HEK293 (cell line): ENCODE measurements around the gene CTNNA2.

Experiments used
- CTCF ChIA-PET: fragments of 350-600 bp; formaldehyde crosslinking; extraction: SDS; loops from one replicate; lab custom pipeline; 2021; ENCODE audit warnings: antibody characterized with exemption; lab: Yijun Ruan, JAX
- POLR2A ChIA-PET: fragments of 300-600 bp; formaldehyde crosslinking; extraction: SDS; loops from one replicate; lab custom pipeline; 2020; ENCODE audit warnings: antibody characterized with exemption, inconsistent platforms; lab: Yijun Ruan, JAX
- H3K27ac ChIP-seq: fragments of 200-500 bp; sonication (Bioruptor generic); 2 replicates; pipeline ENCODE4 v1.5.1; 2014; ENCODE audit warnings: low read depth, low read length, control low read depth, inconsistent platforms; ENCODE audit errors: extremely low read depth
- H3K36me3 ChIP-seq, 2 experiments: fragments of 200-500 bp in 1 of 2; sonication (Bioruptor generic) in 1 of 2; 1 replicate in 1 of 2; 2 replicates in 1 of 2; pipeline ENCODE4 v1.5.1; 2014 to 2017; ENCODE audit warnings: inconsistent platforms in 2 of 2, low read length in 2 of 2; ENCODE audit not compliant: control insufficient read depth in 2 of 2, insufficient read depth in 1 of 2
- H3K4me1 ChIP-seq: fragments of 200-500 bp; sonication (Bioruptor generic); 2 replicates; pipeline ENCODE4 v1.5.1; 2014; ENCODE audit warnings: mild to moderate bottlenecking, low read length, inconsistent platforms; ENCODE audit not compliant: control insufficient read depth, insufficient read depth
- H3K4me3 ChIP-seq: 2 replicates; pipeline ENCODE4 v1.5.1; 2011; ENCODE audit warnings: low read depth, mild to moderate bottlenecking, control low read depth, low read length, moderate library complexity
- H3K9me3 ChIP-seq: fragments of 200-500 bp; sonication (Bioruptor generic); 2 replicates; pipeline ENCODE4 v1.5.1; 2014; ENCODE audit warnings: low read depth, low read length, inconsistent platforms; ENCODE audit not compliant: control insufficient read depth, insufficient read depth
- IKZF3 ChIP-seq: fragments of 450-650 bp; IDR thresholded peaks from 2 replicates; pipeline ENCODE4 v1.5.0; 2018; ENCODE audit warnings: missing biosample characterization, mild to moderate bottlenecking, missing genetic modification characterization, moderate library complexity
- KLF16 ChIP-seq: fragments of 450-650 bp; formaldehyde crosslinking; IDR thresholded peaks from 2 replicates; pipeline ENCODE4 v1.5.1; 2017; ENCODE audit warnings: missing biosample characterization, missing genetic modification characterization
- KLF9 ChIP-seq: fragments of 450-650 bp; formaldehyde crosslinking; IDR thresholded peaks from 2 replicates; pipeline ENCODE4 v1.5.1; 2016; ENCODE audit warnings: missing biosample characterization, missing genetic modification characterization, low read depth
- PRDM2 ChIP-seq: fragments of 450-650 bp; formaldehyde crosslinking; IDR thresholded peaks from 2 replicates; pipeline ENCODE4 v1.5.1; 2016; ENCODE audit warnings: missing biosample characterization, missing genetic modification characterization, borderline replicate concordance
- ZBTB48 ChIP-seq: fragments of 450-650 bp; formaldehyde crosslinking; IDR thresholded peaks from 2 replicates; pipeline ENCODE4 v1.5.1; 2016; ENCODE audit warnings: missing biosample characterization, missing genetic modification characterization
- ZNF132 ChIP-seq: fragments of 450-650 bp; formaldehyde crosslinking; IDR thresholded peaks from 2 replicates; pipeline ENCODE4 v1.5.1; 2017; ENCODE audit warnings: missing biosample characterization, missing genetic modification characterization, borderline replicate concordance
- ZNF292 ChIP-seq: fragments of 450-650 bp; formaldehyde crosslinking; IDR thresholded peaks from 2 replicates; pipeline ENCODE4 v1.5.1; 2016; ENCODE audit warnings: low read depth, missing biosample characterization, missing genetic modification characterization, borderline replicate concordance
- ZNF366 ChIP-seq: fragments of 450-650 bp; formaldehyde crosslinking; conservative IDR thresholded peaks from 2 replicates; pipeline ENCODE4 v1.5.1; 2016; ENCODE audit warnings: missing biosample characterization, missing genetic modification characterization
- ZNF658 ChIP-seq: fragments of 450-650 bp; formaldehyde crosslinking; IDR thresholded peaks from 2 replicates; pipeline ENCODE4; 2016; ENCODE audit warnings: missing biosample characterization, missing genetic modification characterization
- ZXDB ChIP-seq: fragments of 450-650 bp; formaldehyde crosslinking; IDR thresholded peaks from 2 replicates; pipeline ENCODE4 v1.5.1; 2016; ENCODE audit warnings: missing biosample characterization, missing genetic modification characterization

The CTNNA2 gene

DNA sequence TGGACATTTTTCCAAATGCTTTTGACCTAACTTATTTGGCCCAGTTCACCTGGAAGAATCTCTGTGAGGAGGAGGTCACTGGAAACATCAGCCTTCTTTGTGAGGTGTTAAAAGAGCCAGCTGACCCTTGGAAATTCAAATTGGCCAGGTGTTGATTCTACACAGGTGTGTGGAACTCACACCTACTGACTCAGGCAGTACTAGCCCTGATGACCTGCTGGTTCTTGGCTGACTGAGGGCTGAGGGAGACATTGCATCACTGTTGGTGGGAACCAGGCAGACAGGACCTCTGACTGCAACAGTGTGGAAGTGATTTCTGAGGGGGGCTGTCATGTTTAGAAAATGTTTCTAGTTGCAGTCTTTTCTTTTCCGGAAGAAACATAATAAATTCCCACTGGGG is 1033.9 kb downstream of the CTNNA2 start (continued):
- TF ChIP-seq PRDM2 (tag by site-specific recombination) (no peak), ZNF132 (no peak), ZXDB (tag by site-specific recombination) (no peak)

DNA sequence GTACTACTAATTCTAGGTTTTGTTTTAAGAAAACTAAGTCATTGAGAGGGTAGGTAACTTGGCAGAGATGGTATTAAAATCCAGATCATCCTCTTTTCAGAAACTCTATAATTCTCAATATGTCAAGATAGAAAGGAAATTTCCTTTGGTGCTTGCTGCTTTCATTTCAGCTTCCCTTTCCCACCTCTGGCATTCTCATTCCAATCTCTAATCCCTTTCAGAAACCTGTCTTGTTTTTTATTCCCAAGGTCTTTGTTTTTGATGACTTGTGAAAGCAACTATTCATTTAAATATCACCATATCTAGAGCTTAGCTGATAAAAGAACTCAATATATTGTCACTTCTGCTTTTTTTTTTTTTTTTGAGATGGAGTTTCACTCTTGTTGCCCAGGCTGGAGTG is 1034.5 kb downstream of the CTNNA2 start:
- Histone ChIP-seq H3K9me3 (no peaks in the 10 kb centered on the region), H3K27ac (no peak overlapping the region), H3K4me1 (no peaks in the 10 kb centered on the region), H3K36me3 (no peaks in the 10 kb centered on the region), H3K4me3 (no peak overlapping the region)
- POLR2A ChIA-PET, result no interaction called here
- CTCF ChIA-PET, result interaction anchor here (1.1 kb wide), 1 partner anchor 221 kb away, joined by 3 read pairs; no protein-coding TSS in a partner anchor
- no peak for TF ChIP-seq ZNF292 (tag by site-specific recombination)
- TF ChIP-seq ZNF366, result no peak
- TF ChIP-seq IKZF3 (tag by site-specific recombination), result no peak
- no peak for TF ChIP-seq PRDM2 (tag by site-specific recombination)
- TF ChIP-seq KLF16 (tag by site-specific recombination), result no peak
- TF ChIP-seq ZBTB48 (tag by site-specific recombination), result no peak
- no peak for TF ChIP-seq ZNF658 (tag by site-specific recombination)
- TF ChIP-seq, all 188 proteins: peak for 0

GRCh38 chr2:80548469-80548868 is 1035.6 kb downstream of the CTNNA2 start:
- Histone ChIP-seq H3K9me3 (no peaks in the 10 kb centered on the region), H3K4me1 (no peaks in the 10 kb centered on the region), H3K27ac (no peak overlapping the region), H3K4me3 (no peak overlapping the region), H3K36me3 (no peaks in the 10 kb centered on the region)
- CTCF ChIA-PET, result interaction anchor here (0.6 to 1.1 kb wide), 3 partner anchors 31 to 893 kb away, joined by 3 read pairs; no protein-coding TSS in a partner anchor
- TF ChIP-seq KLF9, result no peak
- POLR2A ChIA-PET, result no interaction called here
